ENCODE results near the gene TRIM71.
"Not testable (repeated sequence)": the region's sequence is repeated elsewhere in the genome, so short reads cannot be mapped to it uniquely, and the experiment has no call there.

Gene TRIM71

DNA sequence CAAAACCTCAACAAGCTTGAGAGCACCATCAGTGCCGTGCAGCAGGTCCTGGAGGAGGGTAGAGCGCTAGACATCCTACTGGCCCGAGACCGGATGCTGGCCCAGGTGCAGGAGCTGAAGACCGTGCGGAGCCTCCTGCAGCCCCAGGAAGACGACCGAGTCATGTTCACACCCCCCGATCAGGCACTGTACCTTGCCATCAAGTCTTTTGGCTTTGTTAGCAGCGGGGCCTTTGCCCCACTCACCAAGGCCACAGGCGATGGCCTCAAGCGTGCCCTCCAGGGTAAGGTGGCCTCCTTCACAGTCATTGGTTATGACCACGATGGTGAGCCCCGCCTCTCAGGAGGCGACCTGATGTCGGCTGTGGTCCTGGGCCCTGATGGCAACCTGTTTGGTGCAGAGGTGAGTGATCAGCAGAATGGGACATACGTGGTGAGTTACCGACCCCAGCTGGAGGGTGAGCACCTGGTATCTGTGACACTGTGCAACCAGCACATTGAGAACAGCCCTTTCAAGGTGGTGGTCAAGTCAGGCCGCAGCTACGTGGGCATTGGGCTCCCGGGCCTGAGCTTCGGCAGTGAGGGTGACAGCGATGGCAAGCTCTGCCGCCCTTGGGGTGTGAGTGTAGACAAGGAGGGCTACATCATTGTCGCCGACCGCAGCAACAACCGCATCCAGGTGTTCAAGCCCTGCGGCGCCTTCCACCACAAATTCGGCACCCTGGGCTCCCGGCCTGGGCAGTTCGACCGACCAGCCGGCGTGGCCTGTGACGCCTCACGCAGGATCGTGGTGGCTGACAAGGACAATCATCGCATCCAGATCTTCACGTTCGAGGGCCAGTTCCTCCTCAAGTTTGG, 72.9 kb downstream of the TRIM71 start:
- no peak for DNase-seq (ENCODE audit: low spot score)

DNA sequence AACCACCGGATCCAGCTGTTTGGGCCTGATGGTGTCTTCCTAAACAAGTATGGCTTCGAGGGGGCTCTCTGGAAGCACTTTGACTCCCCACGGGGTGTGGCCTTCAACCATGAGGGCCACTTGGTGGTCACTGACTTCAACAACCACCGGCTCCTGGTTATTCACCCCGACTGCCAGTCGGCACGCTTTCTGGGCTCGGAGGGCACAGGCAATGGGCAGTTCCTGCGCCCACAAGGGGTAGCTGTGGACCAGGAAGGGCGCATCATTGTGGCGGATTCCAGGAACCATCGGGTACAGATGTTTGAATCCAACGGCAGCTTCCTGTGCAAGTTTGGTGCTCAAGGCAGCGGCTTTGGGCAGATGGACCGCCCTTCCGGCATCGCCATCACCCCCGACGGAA, 73.6 kb downstream of the TRIM71 start:
- DNase-seq (ENCODE audit: low spot score), result no peak

DNA sequence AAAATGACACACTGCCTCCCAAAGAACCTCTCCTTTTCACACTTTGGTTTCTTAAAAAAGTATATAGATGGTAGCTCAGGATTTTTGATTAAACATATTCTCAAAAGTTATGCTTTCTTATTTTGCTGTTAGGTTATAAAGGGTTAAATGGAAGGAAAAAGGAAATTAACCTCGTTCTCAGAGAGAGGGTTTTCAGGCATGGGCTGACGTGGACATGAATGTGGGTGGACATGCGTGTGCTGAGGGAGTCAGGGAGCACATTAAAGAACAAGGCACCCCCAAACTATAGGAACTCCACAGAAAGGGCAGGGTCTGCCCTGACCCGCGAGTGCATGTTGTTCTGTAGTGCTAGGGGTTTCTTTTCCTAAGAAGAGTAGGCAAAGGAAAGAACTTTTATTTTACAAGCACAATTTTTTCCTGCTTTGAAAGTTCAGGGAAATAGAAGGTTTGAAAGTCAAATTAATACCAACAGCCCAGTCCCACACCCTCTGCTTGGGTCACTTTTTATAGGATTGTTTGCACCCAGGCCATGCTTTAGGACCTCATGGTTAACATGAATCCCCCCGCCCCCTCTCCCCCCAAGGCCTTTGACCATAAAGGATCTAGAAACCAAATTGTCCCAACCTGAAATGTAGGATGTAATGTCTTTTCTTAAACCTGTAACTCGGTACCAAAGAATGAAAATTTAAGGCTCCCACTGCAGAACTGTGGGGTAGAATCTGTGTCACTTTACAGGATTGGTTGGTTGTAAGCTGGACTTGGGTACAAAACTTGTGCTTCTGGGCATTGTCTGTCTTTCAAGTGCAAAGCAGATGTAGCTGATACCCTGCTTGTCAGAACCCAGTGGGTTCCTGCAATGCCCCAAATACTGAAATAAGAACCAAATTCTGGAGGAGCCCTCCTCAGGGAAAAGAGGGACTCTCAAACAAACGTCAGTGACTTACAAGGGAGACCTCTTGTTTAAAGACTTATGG, 75.1 kb downstream of the TRIM71 start:
- DNase-seq (ENCODE audit: low spot score), result no peak

DNA sequence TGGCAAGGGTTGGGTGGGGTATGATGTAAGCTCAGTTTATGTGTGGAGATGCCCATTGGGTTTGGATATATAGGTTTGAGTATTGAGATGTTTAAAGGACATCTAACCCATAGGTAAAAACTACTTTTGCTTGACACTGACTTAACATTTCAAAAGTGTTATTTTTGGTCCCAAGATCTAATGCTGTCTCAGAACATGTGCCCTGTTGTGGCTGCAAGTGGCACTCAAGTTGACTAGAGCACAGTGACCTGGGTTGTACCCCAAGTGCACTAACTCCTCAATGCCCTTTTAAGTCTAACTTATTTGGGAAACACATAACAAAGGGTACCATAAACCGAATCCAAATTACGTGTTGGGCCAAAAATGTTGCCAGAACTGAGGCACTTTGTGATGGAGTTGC, 77.2 kb downstream of the TRIM71 start:
- no peak for DNase-seq (ENCODE audit: low spot score)

DNA sequence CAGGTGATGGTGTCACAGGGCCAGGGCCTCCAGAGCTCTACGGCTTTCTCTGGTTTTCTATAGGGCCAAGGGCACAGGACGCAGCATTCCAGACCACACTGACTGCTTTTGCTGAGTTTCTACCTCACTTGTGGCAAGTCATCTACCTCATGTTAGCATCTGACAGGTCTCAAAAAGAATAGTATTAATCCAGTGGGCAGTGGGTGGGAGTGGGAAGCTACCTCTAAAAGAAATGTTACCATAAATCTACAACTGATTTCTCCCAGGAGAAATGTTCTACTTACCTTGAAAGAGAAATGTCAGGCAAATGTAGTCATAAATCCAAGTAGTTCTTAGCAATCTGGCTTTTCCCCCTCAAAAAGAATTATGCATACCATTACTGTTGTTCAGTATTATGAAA, 77.9 kb downstream of the TRIM71 start:
- no peak for DNase-seq (ENCODE audit: low spot score)

DNA sequence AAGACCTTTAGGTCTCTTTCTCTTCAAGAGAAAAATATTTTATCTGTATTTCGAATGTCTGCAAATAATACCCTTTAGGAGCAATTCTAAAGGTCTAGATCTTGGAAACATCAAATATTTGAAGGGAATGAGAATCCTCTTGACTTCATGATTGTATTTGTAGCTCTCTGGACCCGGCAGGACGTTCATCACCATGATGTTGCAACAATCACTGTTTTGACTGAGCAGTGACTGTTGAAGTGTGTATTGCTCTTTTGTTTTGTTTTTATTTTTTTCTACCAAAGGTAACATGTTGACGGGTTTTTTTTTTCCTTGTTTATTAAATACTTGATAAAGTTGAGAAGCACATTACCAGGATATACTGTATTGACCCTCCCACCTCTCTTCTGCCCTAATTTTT, 78.3 kb downstream of the TRIM71 start:
- DNase-seq (ENCODE audit: low spot score), result no peak

DNA sequence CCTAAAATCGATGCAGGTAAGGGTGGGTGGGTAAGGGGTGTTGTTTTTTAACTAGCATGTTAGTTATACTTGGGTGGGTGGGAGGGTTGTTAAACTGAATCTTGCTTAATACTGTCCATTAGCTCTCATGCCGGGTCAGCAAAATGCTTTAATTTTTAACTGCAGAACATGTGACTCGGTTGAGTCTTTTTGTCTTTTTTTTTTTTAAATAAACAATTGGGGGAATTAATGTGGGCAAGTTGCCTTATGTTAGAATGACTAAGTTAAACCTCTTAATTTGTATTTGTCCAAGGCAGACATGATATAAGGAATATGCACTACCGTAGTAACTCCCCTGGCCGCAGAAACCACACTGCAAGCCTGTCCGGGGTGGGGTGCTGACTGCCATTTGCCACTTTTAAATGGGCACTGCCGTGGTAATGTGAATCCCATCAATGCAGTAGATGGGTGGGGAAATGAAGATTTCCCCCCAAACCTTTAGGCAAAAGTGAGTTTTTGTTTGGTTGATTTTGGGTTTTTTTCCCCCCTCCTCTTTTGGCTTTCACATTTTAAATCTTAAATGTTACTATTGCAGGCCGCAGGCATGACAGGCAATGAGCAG, 79.3 kb downstream of the TRIM71 start:
- DNase-seq (ENCODE audit: low spot score), result no peak

DNA sequence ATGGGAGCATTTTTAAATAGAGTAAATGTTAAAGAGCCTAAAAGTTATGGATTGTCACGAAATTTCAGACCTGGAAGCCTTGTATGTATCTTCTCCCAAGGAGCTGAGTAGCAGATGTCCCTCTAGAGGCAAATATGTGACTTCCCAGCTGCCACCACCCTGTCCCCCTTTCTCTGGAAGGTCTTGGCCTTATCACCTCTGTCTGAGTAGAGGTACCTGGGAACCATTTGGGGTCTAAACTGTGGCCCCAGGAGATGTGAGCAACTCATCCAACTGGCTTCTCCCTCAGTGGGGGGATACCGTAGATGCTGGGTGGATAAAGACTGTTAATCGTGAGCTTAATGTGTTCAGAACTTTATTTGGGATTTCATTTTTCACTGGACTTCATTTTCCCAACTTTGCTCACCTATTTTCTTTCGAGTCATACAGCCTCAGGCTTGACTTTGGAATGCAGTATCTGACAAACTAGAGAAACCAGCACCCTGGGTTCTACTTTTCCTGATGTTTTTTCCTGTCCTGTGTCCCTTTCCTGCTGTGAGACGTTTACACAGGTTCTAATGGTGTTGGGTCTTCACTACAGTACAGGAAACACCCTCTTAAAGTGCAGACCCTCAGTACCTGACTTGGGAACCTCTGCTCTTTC, 80.3 kb downstream of the TRIM71 start:
- DNase-seq (ENCODE audit: low spot score), result no peak

DNA sequence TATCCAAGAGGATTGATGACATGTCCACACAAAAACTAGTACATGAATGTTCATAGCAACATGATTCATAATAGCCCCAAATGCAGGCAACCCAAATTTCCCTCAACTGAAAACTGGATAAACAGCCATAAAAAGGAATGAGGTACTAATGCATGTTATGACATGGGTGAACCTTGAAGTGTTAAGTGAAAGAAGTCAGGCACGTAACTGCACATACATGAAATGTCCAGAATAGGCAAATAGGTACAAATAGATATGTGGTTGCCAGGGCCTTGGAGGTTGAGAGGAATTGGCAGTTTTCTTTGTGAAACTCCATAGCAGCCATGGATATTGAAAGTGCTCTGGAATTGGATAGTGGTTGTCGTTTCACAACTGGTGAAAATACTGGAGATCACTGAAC, 81.5 kb downstream of the TRIM71 start:
- no peak for DNase-seq (ENCODE audit: low spot score)

DNA sequence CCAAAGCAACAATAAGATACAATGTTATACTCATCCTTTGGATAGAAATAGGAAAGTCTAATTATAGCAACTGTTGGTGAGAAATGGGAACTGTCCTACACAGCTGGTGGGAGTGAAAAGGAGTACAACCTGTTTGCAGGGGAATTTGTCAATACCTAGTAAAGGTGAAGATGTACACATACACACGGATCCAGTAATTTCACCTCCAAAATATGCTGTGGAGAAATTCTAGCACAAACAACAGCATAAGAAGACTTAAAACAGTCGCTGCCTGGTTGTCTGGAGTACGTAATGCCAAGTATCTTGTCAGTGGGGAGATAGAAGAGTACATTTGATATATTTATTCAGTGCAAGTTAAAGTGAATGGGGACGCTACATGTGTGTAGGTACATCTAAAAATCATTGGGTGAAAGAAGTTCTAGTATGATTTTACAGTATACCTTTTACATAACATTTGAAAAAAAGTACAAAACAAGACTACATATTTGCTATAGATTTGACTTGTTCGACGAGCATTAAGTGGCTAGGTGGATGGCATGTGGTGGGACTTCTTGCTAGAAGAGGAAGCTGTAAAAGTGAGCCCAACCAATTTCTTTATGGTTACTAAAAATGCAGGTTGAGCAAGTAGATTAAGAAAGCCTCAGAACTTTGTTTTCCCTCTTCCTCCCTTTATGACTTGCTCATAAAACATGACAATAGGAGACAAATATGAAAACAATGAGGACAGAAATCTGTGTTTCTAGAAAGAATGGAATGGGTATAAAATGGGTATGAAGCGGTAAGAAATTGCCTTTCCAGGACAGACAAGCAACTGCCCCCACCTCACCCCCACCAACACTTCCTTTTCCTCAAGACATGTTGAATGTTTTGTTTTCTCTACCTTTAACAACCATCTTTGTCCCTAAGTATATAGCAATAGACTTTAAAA, 83.5 kb downstream of the TRIM71 start:
- DNase-seq (ENCODE audit: low spot score), result no peak

DNA sequence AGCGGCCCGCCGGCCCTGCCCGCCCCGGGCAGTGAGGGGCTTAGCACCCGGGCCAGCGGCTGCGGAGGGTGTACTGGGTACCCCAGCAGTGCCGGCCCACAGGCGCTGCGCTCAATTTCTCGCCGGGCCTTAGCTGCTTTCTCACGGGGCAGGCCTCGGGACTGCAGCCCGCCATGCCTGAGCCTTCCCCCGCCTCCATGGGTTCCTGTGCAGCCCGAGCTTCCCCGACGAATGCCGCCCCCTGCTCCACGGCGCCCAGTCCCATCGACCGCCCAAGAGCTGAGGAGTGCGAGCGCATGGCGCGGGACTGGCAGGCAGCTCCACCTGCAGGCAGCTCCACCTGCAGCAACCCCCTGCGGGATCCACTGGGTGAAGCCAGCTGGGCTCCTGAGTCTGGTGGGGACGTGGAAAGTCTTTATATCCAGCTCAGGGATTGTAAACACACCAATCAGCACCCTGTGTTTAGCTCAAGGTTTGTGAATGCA, 85.1 kb downstream of the TRIM71 start:
- not testable (repeated sequence) for DNase-seq (ENCODE audit: low spot score)

DNA sequence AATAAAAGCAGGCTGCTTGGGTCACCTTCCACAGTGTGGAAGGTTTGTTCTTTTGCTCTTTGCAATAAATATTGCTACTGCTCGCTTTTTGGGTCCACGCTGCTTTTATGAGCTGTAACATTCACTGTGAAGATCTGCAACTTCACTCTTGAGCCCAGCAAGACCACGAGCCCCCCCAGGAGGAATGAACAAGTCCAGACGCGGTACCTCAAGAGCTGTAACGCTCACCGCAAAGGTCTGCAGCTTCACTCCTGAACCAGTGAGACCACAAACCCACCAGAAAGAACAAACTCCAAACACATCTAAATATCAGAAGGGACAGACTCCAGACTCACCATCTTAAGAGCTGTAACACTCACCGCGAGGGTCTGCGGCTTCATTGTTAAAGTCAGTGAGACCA, 86.2 kb downstream of the TRIM71 start:
- no peak for DNase-seq (ENCODE audit: low spot score)

DNA sequence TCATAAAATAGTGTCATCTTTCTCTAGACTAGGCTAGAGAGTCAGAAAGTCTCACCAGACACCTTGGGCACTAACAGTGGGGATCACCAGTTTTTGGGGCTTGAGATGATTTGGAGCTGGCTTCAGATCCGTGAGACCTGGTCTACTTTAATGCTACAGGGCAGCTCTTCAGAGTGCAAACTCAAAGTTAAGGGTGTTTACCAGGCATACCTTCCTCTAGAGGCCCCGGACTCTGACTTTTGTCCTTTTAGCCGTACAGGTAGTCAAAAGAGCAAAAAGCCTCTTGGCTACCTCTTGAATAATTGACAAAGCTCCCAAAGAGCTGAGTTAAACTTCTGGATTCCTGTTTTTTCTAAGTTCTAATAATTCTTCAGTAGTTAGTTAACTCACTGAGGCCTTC, 92.2 kb downstream of the TRIM71 start:
- no peak for DNase-seq (ENCODE audit: low spot score)

DNA sequence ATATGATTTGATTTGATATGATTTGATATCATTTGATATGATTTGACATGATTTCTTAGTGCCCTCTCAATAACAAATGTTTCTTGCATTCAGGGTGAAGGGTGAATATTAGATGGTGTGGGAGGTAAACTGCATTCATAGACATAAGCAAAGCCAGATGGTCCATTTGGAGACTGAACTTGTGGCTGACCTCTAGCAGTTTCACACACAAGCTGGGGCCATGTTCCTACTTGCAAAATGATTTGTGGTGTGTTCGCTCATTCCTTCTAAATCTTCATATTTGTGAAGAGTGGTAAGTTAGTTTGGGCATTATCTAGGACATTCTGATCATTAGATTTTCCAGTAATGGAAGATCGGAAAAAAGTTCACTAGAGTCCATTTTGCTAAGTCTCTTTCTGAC, 93.2 kb downstream of the TRIM71 start:
- no peak for DNase-seq (ENCODE audit: low spot score)

DNA sequence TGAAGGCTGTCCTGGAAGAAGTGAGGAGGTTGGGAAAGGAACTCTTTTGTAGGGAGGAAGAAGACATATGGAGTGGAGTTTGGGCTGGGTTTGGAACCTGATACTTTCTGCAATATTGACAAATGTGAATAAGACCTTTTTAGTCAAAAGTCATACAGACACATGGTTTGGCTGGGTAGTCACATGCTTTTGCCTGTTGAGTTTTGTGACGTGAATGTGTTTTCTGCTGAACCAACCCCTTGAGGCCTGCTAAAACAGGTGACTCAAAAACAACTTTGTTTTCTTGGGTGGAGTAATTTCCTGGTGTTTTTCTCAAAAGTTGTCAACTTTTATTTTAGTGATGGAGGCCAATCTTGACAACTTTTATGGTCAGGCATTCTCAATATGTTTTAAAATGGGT, 94.2 kb downstream of the TRIM71 start:
- no peak for DNase-seq (ENCODE audit: low spot score)

DNA sequence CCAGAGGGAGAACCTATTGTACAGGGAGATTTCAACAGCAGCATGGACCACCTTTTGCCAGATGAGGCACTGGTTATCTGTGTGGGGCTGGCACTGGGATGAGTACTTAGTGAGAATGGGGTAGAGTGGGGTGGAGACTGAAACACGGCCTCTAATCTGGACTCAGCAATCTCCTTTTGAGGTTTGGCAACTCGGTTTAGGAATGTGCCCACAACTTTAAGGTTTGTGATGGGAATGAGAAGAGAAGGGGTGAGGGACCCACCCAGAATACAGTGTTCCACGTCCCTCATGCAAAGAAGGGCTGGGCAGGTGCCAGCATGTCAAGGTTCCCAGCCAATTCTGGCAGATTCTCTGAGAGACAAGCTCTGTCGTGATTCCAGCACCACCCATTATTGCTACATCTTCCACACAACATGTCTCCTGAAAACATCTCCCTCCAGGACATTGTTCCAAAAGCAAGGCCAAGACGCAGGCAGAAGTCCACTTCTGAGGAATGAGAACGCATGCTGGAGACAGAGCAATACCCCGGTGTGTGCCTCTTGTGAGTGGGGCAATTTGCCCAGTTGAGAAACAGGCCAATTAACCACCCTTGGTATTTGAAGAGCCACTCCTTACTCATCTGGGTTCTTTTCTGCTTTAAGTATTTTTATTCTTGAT, 96.1 kb downstream of the TRIM71 start:
- DNase-seq (ENCODE audit: low spot score), result no peak

DNA sequence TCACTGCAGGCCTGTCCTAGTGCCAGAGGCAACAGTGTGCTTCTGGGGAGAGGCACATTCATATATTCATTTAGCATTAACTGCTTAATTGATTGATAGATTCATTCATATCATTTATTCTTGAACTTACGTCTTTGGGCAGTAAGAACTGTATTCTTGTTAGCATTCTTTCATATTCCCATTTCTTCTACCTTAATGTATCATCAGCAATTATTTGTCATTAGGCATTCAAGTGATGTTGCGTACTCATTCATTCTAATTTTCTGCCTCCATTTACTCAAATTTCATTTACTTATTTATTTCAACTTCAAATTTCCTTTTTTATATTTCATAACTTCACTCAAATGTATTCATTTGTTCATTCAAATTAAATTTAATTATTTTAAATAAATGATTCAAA, 102.1 kb downstream of the TRIM71 start:
- no peak for DNase-seq (ENCODE audit: low spot score)

DNA sequence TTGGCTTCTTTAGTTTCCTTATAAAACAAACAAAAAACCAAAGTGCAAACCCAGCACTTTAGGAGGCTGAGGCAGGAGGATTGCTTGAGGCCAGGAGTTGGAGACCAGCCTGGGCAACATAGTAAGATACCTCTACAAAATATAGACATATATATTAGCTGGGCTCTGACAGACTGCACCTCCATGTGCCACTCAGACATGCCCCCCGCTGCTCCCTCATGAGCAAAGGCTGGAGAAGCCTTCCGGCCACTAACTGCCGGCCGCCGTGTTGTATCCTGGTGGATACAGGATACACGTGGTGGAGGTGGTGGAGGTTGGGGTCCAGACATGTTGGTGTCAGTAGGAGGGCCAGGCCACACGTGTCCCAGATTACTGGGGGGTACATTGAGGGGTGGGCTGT, 104.3 kb downstream of the TRIM71 start:
- DNase-seq (ENCODE audit: low spot score), result no peak

DNA sequence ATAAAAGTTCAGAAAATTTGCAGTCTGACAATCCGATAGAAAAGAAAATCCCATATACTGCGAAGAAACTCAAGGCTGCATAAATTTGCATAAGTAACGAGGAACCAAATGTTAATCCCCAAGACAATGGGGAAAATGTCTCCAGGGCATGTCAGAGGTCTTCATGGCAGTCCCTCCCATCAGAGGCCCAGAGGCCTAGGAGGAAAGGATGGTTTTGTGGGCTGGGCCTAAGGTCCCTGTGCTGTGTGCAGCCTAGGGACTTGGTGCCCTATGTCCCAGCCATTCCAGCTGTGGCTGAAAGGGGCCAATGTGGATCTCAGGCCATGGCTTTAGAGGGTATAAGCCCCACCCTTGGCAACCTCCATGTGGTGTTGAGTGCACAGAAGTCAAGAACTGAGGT, 112.4 kb downstream of the TRIM71 start:
- no peak for DNase-seq (ENCODE audit: low spot score)

DNA sequence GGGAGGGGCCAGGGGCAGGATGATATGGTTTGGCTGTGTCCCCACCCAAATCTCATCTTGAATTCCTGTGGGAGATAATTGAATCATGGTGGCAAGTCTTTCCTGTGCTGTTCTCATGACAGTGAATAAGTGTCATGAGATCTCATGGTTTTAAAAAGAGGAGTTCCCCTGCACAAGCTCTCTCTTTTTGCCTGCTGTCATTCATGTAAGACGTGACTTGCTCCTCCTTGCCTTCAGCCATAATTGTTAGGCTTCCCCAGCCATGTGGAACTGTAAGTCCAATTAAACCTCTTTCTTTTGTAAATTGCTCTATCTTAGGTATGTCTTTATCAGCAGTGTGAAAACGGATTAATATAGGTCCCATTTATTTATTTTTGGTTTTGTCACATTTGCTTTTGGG, 113.5 kb downstream of the TRIM71 start:
- DNase-seq (ENCODE audit: low spot score), result not testable (repeated sequence)
